AG04449 (cell line): ENCODE results near the gene RHCG.

Source experiments
- CTCF ChIA-PET: fragments of 350-600 bp; formaldehyde crosslinking; extraction: SDS; loops from one replicate; lab custom pipeline; 2021; ENCODE audit warnings: antibody characterized with exemption; lab: Yijun Ruan, JAX
- POLR2A ChIA-PET: fragments of 400-600, 350-600 bp; formaldehyde crosslinking; extraction: SDS; loops from one replicate; lab custom pipeline; 2020; ENCODE audit warnings: antibody characterized with exemption, inconsistent platforms; lab: Yijun Ruan, JAX
- DNase-seq: peaks from one replicate; pipeline ENCODE4 v3.0.0-alpha.2; 2010; ENCODE audit warnings: low read depth, low spot score
- H3K4me3 ChIP-seq: 2 replicates; pipeline ENCODE4 v1.5.1; 2011; ENCODE audit warnings: low read depth, mild to moderate bottlenecking, control low read depth, low read length
- CTCF ChIP-seq: IDR thresholded peaks from one replicate; pipeline ENCODE4 v1.5.1; 2011; ENCODE audit warnings: mild to moderate bottlenecking, moderate library complexity, low read length, control low read depth, inconsistent platforms; ENCODE audit not compliant: insufficient read depth; ENCODE audit errors: missing control alignments

RHCG gene

GRCh38 chr15:89524184-89524583 lies 27.8 kb upstream of the RHCG start:
- CTCF ChIA-PET = interaction anchor here (1.6 kb wide), 1 partner anchor 30 kb away, joined by 4 read pairs; no protein-coding TSS in a partner anchor
- no peak for DNase-seq
- H3K4me3 ChIP-seq = no peak overlapping the region
- POLR2A ChIA-PET = no interaction called here
- no peak for TF ChIP-seq CTCF

DNA sequence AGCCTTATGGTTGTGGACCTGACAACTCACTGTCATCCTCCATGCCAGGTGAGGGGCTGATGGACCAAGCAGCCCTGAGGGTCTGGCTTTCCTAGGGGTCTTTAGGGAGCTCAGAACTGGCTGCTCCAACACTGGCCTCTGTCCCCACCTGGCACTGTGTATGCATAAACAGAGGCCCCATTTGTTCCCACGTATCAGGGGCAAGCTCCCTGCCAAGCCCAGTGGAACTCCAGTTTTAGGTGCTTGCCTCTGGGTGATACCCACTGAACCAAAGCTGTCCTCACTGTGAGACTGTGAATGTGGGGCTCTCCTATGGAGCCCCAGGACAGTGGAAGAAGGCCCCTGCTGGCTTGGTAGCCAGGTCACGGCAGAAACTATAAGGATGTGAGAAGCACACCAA lies 26.7 kb upstream of the RHCG start:
- no peak for DNase-seq
- TF ChIP-seq CTCF = no peak
- ChIA-PET CTCF (interaction anchor here (0.6 kb wide), 1 partner anchor 164 kb away, joined by 3 read pairs; no protein-coding TSS in a partner anchor), POLR2A (no interaction called here)
- no peak overlapping the region for H3K4me3 ChIP-seq

GRCh38 chr15:89521605-89522004 lies 25.2 kb upstream of the RHCG start:
- H3K4me3 ChIP-seq = no peak overlapping the region
- no peak for TF ChIP-seq CTCF
- DNase-seq = no peak
- POLR2A ChIA-PET = no interaction called here
- CTCF ChIA-PET = no interaction called here

DNA sequence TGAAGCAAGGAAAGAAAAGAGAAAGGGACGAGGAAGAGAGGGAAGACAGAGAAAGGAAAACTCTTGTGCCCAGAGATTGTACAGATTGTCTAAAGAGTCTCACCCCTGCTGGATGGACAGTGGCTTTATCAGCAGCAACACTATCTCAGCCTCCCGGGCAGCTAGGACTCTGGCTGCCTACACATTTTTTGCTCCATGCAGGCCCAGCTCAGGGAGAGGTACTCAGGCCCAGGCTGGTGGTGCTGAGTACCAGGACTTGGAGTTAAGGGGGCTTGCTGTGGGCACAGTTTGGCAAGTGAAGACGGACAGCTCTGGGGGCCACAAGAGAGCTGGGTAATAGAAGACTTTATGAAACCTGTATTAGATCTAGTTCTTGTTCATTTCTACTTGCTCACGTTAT lies 19.1 kb upstream of the RHCG start:
- DNase-seq = no peak
- no peak for TF ChIP-seq CTCF
- ChIA-PET CTCF (interaction anchor here (1.2 kb wide), 2 partner anchors 39 to 157 kb away, joined by 3 to 6 read pairs; no protein-coding TSS in a partner anchor), POLR2A (no interaction called here)
- no peak overlapping the region for H3K4me3 ChIP-seq

DNA sequence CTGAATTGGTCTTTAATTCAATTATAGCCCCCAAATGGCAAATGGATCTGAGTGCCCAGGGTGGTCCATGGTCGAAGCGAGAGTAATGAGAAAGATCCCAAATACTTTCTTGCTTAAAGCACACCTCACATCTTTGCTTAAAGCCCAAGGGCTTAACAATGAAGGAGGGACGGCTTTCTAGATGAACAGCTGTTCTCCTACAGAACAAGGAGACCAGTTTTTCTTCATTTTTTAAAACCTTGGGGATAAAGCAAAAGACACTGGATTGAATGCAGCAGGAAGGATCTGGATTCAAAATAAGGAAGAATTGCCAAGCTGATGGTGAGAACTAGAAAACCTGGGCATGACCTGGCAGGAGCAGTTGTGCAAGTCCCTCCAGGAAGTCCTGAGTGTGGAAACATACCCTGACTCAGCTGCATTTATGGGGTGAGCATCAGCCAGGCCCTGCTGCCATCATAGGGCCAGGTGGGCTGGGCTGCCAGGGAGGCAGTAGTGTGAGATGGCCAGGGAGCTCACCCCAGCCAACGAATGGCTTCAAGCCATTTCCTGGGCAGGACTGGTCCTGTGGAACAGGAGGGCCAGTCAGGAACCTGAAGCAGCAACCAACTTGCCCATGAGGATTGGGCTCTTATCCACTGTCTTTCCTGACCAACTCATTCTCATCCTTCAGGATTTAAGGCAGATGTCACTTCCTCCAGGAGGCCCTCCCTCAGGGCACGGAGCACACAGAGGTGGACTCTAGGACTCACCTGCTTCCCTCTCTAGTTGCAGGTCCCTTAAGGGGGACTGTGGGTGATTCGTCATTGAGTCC lies 18.4 kb upstream of the RHCG start:
- TF ChIP-seq CTCF = no peak
- H3K4me3 ChIP-seq = no peak overlapping the region
- no peak for DNase-seq
- POLR2A ChIA-PET = no interaction called here
- CTCF ChIA-PET = interaction anchor here (1.2 kb wide), 2 partner anchors 40 to 156 kb away, joined by 3 to 6 read pairs; no protein-coding TSS in a partner anchor

DNA sequence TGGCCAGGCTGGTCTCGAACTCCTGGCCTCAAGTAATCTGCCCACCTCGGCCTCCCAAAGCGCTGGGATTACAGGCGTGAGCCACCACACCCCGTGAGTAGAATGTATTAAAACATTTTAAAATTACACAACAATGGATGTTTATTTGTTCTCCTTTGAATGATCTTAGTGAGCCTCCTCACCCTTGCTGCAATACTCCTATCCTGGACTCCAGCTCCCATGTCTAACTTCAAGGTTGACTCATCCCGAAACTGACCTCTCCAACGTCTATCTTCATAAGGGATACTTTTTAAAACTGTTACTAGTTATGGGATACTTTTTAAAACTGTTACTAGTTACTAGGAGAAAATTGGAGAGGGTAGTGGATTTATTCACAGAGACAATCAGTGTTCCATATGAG lies 17.8 kb upstream of the RHCG start:
- no peak for DNase-seq

More for the DNA sequence above, 17.8 kb upstream of the RHCG start:
- no peak overlapping the region for H3K4me3 ChIP-seq
- ChIA-PET POLR2A (no interaction called here), CTCF (no interaction called here)
- TF ChIP-seq CTCF = no peak
